H9 (cell line): ENCODE measurements around the gene RNF183. TPM values are rescaled to one million over a fixed set of nuclear protein-coding genes. Genes with fewer than 3 reads are reported as not detected.

Source experiments
- DNase-seq: peaks from one replicate; pipeline ENCODE4 v3.0.0-alpha.2; 2017
- H2AFZ ChIP-seq: one replicate; pipeline ENCODE4 v1.6.1; 2013; ENCODE audit warnings: mild to moderate bottlenecking, low read length, control low read depth, moderate library complexity
- H2AK5ac ChIP-seq: 2 replicates; pipeline ENCODE4 v1.6.1; 2013; ENCODE audit warnings: low read length, control low read depth, mixed read lengths; ENCODE audit not compliant: insufficient read length
- H2BK120ac ChIP-seq: one replicate; pipeline ENCODE4 v1.6.1; 2013; ENCODE audit warnings: low read depth, mild to moderate bottlenecking, low read length, control low read depth, inconsistent platforms; ENCODE audit not compliant: poor library complexity, severe bottlenecking
- H2BK12ac ChIP-seq: 2 replicates; pipeline ENCODE4 v1.6.1; 2013; ENCODE audit warnings: low read length, control low read depth, mixed read lengths, low read depth; ENCODE audit not compliant: insufficient read length
- H2BK15ac ChIP-seq: 2 replicates; pipeline ENCODE4 v1.6.1; 2013; ENCODE audit warnings: low read depth, low read length, control low read depth
- H2BK20ac ChIP-seq: one replicate; pipeline ENCODE4 v1.6.1; 2013; ENCODE audit warnings: low read depth, mild to moderate bottlenecking, low read length, control low read depth, inconsistent platforms; ENCODE audit not compliant: poor library complexity, severe bottlenecking
- H2BK5ac ChIP-seq: 2 replicates; pipeline ENCODE4 v1.6.1; 2013; ENCODE audit warnings: low read length, control low read depth, mixed read lengths; ENCODE audit not compliant: insufficient read length
- H3K14ac ChIP-seq: 2 replicates; pipeline ENCODE4 v1.6.1; 2013; ENCODE audit warnings: low read length, control low read depth; ENCODE audit not compliant: insufficient read depth
- H3K18ac ChIP-seq: 2 replicates; pipeline ENCODE4 v1.6.1; 2013; ENCODE audit warnings: low read depth, mild to moderate bottlenecking, mixed read lengths, low read length, control low read depth; ENCODE audit not compliant: insufficient read length
- H3K23ac ChIP-seq: 2 replicates; pipeline ENCODE4 v1.6.1; 2013; ENCODE audit warnings: low read length, control low read depth, mixed read lengths, low read depth; ENCODE audit not compliant: insufficient read length
- H3K23me2 ChIP-seq: 2 replicates; pipeline ENCODE4 v1.6.1; 2013; ENCODE audit warnings: low read depth, mild to moderate bottlenecking, mixed read lengths, low read length, control low read depth; ENCODE audit not compliant: insufficient read length, poor library complexity, severe bottlenecking
- H3K27ac ChIP-seq: 2 replicates; pipeline ENCODE4 v1.5.1; 2013; ENCODE audit warnings: low read length, control low read depth, mixed read lengths, low read depth; ENCODE audit not compliant: insufficient read length
- H3K27me3 ChIP-seq: 2 replicates; pipeline ENCODE4 v1.6.1; 2013; ENCODE audit warnings: low read length, control low read depth, inconsistent platforms; ENCODE audit not compliant: insufficient read depth
- H3K4ac ChIP-seq: 2 replicates; pipeline ENCODE4 v1.6.1; 2013; ENCODE audit warnings: low read depth, mild to moderate bottlenecking, control low read depth, inconsistent platforms, low read length, moderate library complexity
- H3K4me1 ChIP-seq: 2 replicates; pipeline ENCODE4 v1.6.1; 2013; ENCODE audit warnings: low read length, control low read depth, inconsistent platforms; ENCODE audit not compliant: insufficient read depth
- H3K4me2 ChIP-seq: 2 replicates; pipeline ENCODE4 v1.6.1; 2013; ENCODE audit warnings: low read length, control low read depth, mixed read lengths; ENCODE audit not compliant: insufficient read length, insufficient read depth
- H3K56ac ChIP-seq: 2 replicates; pipeline ENCODE4 v1.6.1; 2013; ENCODE audit warnings: low read depth, mild to moderate bottlenecking, mixed read lengths, low read length, control low read depth; ENCODE audit not compliant: insufficient read length
- H3K79me1 ChIP-seq: 2 replicates; pipeline ENCODE4 v1.6.1; 2013; ENCODE audit warnings: low read depth, mild to moderate bottlenecking, moderate library complexity, low read length, control low read depth, inconsistent platforms; ENCODE audit not compliant: insufficient read depth, poor library complexity, severe bottlenecking
- H3K79me2 ChIP-seq: 2 replicates; pipeline ENCODE4 v1.6.1; 2013; ENCODE audit warnings: low read length, control low read depth, inconsistent platforms; ENCODE audit not compliant: insufficient read depth
- H3K9ac ChIP-seq: 2 replicates; pipeline ENCODE4 v1.6.1; 2013; ENCODE audit warnings: low read length, control low read depth, mixed read lengths; ENCODE audit not compliant: insufficient read length; ENCODE audit errors: extremely low read depth
- H3K9me3 ChIP-seq: one replicate; pipeline ENCODE4 v1.6.1; 2013; ENCODE audit warnings: low read depth, low read length, inconsistent platforms; ENCODE audit not compliant: control insufficient read depth
- H3T11ph ChIP-seq: one replicate; pipeline ENCODE4 v1.6.1; 2013; ENCODE audit warnings: mild to moderate bottlenecking, low read length, control low read depth, inconsistent platforms
- H4K20me1 ChIP-seq: one replicate; pipeline ENCODE4 v1.6.1; 2013; ENCODE audit not compliant: control insufficient read depth, insufficient read length, insufficient read depth
- H4K5ac ChIP-seq: 2 replicates; pipeline ENCODE4 v1.6.1; 2013; ENCODE audit warnings: low read depth, mild to moderate bottlenecking, mixed read lengths, low read length, control low read depth; ENCODE audit not compliant: insufficient read length
- H4K8ac ChIP-seq: replicated peaks from 2 replicates; pipeline ENCODE4 v1.6.1; 2013; ENCODE audit warnings: low read length, control low read depth, mixed read lengths, low read depth; ENCODE audit not compliant: insufficient read length
- H4K91ac ChIP-seq: 2 replicates; pipeline ENCODE4 v1.6.1; 2013; ENCODE audit warnings: low read depth, mild to moderate bottlenecking, moderate library complexity, mixed read lengths, low read length, control low read depth; ENCODE audit not compliant: insufficient read length
- H3K27ac Mint-ChIP-seq, 3 experiments: 2 replicates in 2 of 3; 3 replicates in 1 of 3; pipeline ENCODE4 v1.8.0; 2020 to 2021; ENCODE audit warnings: mixed read lengths in 3 of 3, mild to moderate bottlenecking in 1 of 3, moderate library complexity in 1 of 3
- H3K27me3 Mint-ChIP-seq: 2 replicates; pipeline ENCODE4 v1.8.0; 2021; ENCODE audit warnings: low read depth, mild to moderate bottlenecking, moderate library complexity, mixed read lengths
- H3K36me3 Mint-ChIP-seq, 3 experiments: 2 replicates in 2 of 3; 3 replicates in 1 of 3; pipeline ENCODE4 v1.8.0; 2020 to 2021; ENCODE audit warnings: low read depth in 3 of 3, mixed read lengths in 3 of 3; ENCODE audit not compliant: insufficient read depth in 1 of 3
- H3K4me1 Mint-ChIP-seq, 2 experiments: 2 replicates each; pipeline ENCODE4 v1.8.0; 2020; ENCODE audit warnings: mixed read lengths in 2 of 2
- H3K4me3 Mint-ChIP-seq, 2 experiments: 2 replicates in 1 of 2; 3 replicates in 1 of 2; pipeline ENCODE4 v1.8.0; 2020 to 2021; ENCODE audit warnings: mild to moderate bottlenecking in 2 of 2, mixed read lengths in 2 of 2, moderate library complexity in 1 of 2
- H3K9me3 Mint-ChIP-seq, 2 experiments: 2 replicates in 1 of 2; 3 replicates in 1 of 2; pipeline ENCODE4 v1.8.0; 2020; ENCODE audit warnings: mild to moderate bottlenecking in 2 of 2, mixed read lengths in 2 of 2, moderate library complexity in 1 of 2
- CTCF ChIP-seq: fragments of 200-600 bp; sonication (generic); conservative IDR thresholded peaks from 3 replicates; pipeline ENCODE4 v1.8.0; 2021; ENCODE audit warnings: antibody characterized with exemption, mild to moderate bottlenecking
- WGBS: extraction: QIAGEN DNeasy Blood & Tissue Kit; methylation state at CpG from one replicate; pipeline ENCODE4 v1.1.7; 2013; ENCODE audit warnings: missing lambda C conversion rate, low lambda C conversion rate, mixed read lengths; ENCODE audit not compliant: insufficient read length; ENCODE audit errors: extremely low coverage; 5-methylcytosine and 5-hydroxymethylcytosine counted together
- total RNA-seq: library from RNA; stranded (reverse); gene quantifications from 2 replicates; pipeline ENCODE4 v1.2.1, GENCODE V29; 2021

RNF183 gene
- total RNA-seq, 1 experiment from 2014 or later = 0.33 TPM

- peak; percentile 53 for DNase-seq
These were observed 4.0 kb downstream of the RNF183 start for GRCh38 chr9:113298924-113299770.

More at GRCh38 chr9:113298924-113299770, 4.0 kb downstream of the RNF183 start:
- Histone ChIP-seq H3K4ac (no peak overlapping the region), H2AK5ac (no peak overlapping the region), H3K9me3 (no peaks in the 10 kb centered on the region), H3K23ac (no peak overlapping the region), H2BK5ac (no peak overlapping the region), H3K79me1 (no peaks in the 10 kb centered on the region), H3K18ac (no peak overlapping the region), H4K8ac (no peak overlapping the region), H2BK12ac (no peak overlapping the region), H3T11ph (no peak overlapping the region), H3K4me1 (no peaks in the 10 kb centered on the region), H3K9ac (no peak overlapping the region), H3K56ac (no peak overlapping the region), H4K5ac (no peak overlapping the region), H3K27ac (no peak overlapping the region), H2BK120ac (no peak overlapping the region), H2BK15ac (no peak overlapping the region), H4K91ac (no peak overlapping the region), H2AFZ (no peak overlapping the region), H3K79me2 (no peaks in the 10 kb centered on the region), H3K27me3 (no peaks in the 10 kb centered on the region), H3K14ac (no peak overlapping the region), H3K4me2 (no peak overlapping the region), H4K20me1 (no peaks in the 10 kb centered on the region), H2BK20ac (no peak overlapping the region), H3K23me2 (no peaks in the 10 kb centered on the region)
- Mint-ChIP-seq H3K4me1 (peaks cover 13 to 16% of the 10 kb centered on the region in 2 experiments), H3K27me3 (no peaks in the 10 kb centered on the region; the same call in none of the 2 replicates), H3K4me3 (no peak overlapping the region), H3K9me3 (no peaks in the 10 kb centered on the region), H3K27ac (0 out of 7 replicates have a peak overlapping the region, but pooled peaks of 1 of the 3 experiments have one; percentile 59), H3K36me3 (no peaks in the 10 kb centered on the region)
- no peak for TF ChIP-seq CTCF
- no CpG with 5 or more reads among the region's 15 CpGs for WGBS
